HFF-Myc (cell line): Measurements from ENCODE around the gene ECHS1.

Source experiments
- DNase-seq: peaks from one replicate; pipeline ENCODE4 v3.0.0-alpha.2; 2011; ENCODE audit warnings: low read depth; ENCODE audit errors: extremely low read depth
- H3K4me3 ChIP-seq: replicated peaks from 2 replicates; pipeline ENCODE4 v1.5.1; 2011; ENCODE audit warnings: low read depth, mild to moderate bottlenecking, control low read depth, low read length
- TF ChIP-seq, protein P1 (sequence below): IDR thresholded peaks from 2 replicates; pipeline ENCODE4 v1.5.1; 2012; ENCODE audit warnings: mild to moderate bottlenecking, low read depth, low read length, control low read depth; ENCODE audit errors: missing control alignments

The ECHS1 gene

DNA sequence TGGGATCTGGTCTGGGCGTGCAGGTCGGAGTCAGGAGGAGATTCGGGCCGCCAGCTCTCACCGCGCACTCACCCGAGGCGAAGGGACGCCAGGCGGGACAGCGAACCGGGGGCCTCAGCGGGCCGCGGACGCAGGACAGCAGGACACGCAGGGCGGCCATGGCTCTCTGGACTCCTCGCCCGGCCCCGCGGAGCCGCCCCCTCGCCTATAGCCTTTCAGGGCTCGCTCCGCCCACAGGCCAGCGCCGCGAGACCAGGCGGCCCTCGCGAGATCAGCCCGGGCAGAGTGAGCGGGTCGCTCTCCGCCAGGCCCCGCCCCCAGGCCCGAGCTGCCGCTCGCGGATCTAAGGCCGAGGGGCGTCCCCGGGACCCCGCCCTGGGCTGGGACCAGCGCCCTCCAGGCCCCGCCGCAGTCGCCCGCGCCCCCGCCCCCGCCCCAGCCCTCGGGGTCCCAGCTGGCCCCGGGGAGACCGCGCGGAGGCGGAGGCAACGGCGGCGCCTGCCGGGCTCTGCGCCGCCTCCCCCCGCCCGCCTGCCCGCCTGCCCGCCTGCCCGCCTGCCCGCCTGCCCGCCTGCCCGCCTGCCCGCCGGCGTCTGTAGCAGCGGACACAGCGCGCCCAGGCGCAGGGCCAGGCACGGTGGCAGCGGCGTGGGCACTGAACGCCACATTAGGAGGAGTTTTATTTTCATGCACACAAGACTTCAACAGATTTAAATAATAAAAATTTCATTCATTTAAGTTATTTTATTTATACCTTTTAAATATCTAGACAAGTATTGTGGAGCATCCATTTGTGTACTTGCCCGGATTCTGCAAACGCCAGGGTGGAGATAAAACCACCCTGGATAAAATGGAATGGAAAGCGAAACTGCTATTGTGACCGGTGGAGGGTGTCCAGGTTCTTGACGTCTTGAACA is at the start of gene ECHS1:
Gene ECHS1, minus strand, starts transcription at position 181 of the 917 bp plus-strand sequence. Its CDS starts 21 bp downstream, at position 160.
- TF ChIP-seq, protein P1, sequence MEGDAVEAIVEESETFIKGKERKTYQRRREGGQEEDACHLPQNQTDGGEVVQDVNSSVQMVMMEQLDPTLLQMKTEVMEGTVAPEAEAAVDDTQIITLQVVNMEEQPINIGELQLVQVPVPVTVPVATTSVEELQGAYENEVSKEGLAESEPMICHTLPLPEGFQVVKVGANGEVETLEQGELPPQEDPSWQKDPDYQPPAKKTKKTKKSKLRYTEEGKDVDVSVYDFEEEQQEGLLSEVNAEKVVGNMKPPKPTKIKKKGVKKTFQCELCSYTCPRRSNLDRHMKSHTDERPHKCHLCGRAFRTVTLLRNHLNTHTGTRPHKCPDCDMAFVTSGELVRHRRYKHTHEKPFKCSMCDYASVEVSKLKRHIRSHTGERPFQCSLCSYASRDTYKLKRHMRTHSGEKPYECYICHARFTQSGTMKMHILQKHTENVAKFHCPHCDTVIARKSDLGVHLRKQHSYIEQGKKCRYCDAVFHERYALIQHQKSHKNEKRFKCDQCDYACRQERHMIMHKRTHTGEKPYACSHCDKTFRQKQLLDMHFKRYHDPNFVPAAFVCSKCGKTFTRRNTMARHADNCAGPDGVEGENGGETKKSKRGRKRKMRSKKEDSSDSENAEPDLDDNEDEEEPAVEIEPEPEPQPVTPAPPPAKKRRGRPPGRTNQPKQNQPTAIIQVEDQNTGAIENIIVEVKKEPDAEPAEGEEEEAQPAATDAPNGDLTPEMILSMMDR = no peak
- H3K4me3 ChIP-seq = peak within 1 kb of the TSS; percentile 58
- peak; percentile 43 for DNase-seq

DNA sequence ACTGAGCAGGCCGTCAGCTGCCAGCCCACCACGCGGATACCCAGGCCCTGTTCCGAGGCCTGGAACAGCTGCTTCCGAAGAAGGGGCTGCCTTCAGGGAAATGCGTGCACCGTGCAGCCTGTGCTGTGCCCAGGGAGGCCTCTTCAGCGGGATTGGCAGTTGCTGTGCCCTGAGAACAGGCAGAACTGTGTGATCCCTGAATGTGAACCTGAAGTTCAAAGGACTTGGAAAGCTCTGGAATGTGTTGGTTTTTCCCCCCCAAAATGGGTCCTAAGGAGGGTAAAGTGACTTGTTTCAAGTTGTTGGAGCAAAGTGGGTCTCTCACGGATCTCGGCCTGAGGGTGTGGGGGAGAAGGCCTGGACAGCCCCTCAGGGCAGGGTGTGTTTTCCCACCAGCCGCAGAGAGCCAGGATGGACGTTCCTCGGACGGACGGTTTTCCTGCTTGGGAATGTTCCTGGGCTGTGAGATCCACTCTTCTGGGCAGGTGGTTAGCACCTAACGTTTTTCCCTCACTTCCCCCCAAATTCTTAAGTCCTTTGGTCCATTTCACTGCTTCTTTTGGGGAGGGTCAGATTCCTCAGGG is 49.2 kb upstream of the ECHS1 start:
- TF ChIP-seq, protein P1 = no peak
- no peak for DNase-seq
- H3K4me3 ChIP-seq = no peak overlapping the region

DNA sequence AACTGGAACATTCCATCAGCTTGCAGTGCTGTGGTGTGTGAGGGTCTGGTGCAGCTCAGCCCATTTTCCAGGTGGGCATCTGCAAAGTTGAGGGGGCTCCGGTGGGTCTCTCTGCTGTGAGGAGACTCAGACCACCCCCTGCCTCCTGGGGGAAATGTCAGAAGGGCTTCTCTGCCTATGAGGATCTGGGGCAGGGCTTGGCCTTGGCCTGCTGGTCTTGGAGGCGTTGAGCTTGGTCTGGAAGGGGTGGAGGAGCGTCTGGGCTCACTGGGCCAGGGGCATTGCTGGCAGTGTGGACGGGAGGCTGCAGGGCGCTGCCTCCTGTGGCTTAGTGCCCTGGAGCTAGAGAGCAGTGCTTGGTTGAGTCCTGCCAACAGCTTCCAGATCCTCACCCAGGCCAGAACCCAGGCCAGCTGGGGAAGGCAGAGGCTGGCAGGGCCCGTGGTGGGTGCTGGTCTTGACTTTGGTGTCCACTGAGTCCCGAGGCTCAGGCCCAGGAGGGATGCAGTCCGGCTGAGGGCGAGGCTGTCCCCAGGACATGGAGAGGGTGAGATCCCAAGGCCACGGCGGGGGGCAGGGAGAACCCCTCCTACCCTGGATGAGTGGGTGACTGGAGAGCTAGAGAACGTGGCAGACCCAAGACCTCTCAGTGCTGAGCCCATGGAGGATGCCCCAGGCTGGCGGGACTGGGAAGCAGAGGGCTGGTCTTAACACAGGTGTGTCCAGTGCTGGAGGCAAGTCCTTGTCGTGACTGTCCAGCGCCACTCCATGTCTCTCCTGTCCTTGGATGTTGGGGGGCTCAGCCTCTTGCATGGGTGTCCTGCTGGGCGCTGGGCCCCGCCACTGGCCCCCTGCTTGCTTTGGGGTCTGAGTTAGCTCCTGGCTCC is 48.4 kb upstream of the ECHS1 start:
- no peak overlapping the region for H3K4me3 ChIP-seq
- TF ChIP-seq, protein P1 = no peak

DNA sequence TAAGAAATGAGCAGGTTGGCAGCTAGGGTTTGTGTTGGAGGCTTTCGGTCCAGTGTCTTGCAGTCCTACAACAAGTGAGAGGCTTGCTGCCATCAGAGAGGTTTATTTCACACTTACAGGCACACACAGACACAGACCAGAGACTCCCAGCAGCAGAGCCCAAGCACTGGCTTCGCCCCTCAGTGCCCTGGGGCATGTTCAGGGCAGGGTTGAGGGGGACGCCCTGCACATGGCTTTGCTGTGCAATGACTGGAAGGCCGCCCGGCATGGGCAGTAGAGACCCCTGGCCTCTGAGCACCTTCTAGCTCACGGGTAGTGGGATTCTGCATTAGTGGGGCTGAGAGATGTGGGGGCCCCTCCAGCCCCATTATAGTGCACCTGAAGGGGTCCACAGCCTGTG is 47.4 kb upstream of the ECHS1 start:
- no peak for DNase-seq
- no peak overlapping the region for H3K4me3 ChIP-seq
- TF ChIP-seq, protein P1 = no peak

More for the DNA sequence above, 48.4 kb upstream of the ECHS1 start:
- DNase-seq = no peak

DNA sequence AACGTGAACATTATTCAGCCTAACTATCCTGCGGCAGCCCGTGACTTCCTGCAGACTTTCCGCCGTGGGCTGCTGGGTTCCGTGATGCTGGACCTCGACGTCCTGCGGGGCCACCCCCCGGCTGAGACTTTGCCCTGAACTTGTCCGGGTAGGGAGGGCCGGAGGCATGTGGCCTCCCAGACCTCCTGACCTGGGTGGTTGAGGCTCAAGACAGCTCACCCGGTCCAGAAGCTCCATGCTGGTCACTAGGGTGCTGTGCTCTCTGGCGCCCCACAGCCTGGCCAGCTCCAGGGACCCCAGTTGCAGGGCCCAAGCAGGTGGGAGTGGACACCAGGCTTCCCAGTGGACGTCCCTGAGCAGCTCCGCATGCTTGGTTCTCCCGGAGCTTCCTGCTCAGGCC is 46.9 kb upstream of the ECHS1 start:
- TF ChIP-seq, protein P1 = no peak
- no peak overlapping the region for H3K4me3 ChIP-seq
- DNase-seq = no peak

DNA sequence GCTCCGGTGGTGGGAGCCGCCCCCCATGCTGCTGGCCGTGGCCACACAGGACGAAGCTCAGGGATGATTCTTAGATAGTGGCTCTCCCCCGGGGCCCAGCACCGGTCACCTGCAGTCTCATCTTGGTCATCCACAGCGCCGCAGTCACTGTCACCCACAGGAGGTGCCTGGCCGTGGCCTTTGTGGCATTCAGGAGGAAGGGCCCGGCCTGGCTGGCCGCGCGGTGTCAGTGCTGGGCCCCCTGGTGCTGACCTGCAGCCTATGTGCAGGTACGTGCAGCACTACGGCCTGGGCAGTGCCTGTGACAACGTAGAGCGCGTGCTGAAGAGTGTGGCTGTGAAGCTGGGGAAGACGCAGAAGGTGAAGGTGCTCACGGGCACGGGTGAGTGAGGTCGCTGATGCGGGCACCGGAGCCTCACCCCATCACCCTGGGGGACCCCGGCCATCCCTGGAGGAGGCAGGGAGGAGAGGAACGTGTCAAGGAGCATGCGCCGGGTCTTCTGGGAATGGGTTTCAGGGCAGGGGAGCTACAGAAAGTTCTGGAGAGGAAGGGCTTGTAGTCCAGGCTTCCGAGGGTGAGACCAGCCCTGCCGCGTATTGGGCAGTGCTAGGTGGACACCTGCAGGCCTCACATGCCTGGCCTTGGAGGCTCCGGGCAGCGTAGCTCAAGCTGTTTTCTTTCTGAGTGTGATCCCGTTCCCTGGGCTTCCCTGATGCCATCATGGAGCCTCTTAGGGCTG is 46.2 kb upstream of the ECHS1 start:
- no peak for DNase-seq
- TF ChIP-seq, protein P1 = no peak

More for the DNA sequence above, 46.2 kb upstream of the ECHS1 start:
- no peak overlapping the region for H3K4me3 ChIP-seq
